Activated CD8-positive, alpha-beta T cell treated with anti-CD3 and anti-CD28 coated beads for 36 hours (primary cell): Measurements from ENCODE around the gene GRID1. TPM values are rescaled to one million over a fixed set of nuclear protein-coding genes. Genes with fewer than 3 reads are reported as not detected.

Experiments used
- ATAC-seq: fragments of 200-7000 bp; cut with Tn5 transposase; one replicate; pipeline ENCODE4 v1.10.0; 2021; ENCODE audit warnings: mild to moderate bottlenecking, moderate library complexity
- CTCF ChIA-PET: fragments of 350-600 bp; sonication (Branson Sonifier 250); formaldehyde crosslinking; loops from one replicate; lab custom pipeline; 2021; ENCODE audit warnings: antibody characterized with exemption; lab: Charles Lee
- POLR2A ChIA-PET: fragments of 350-600 bp; sonication (Branson Sonifier 250); formaldehyde crosslinking; loops from one replicate; lab custom pipeline; 2021; ENCODE audit warnings: antibody characterized with exemption; lab: Charles Lee
- DNase-seq: peaks from one replicate; pipeline ENCODE4 v3.0.0-alpha.2; 2020
- H3K27ac Mint-ChIP-seq: one replicate; pipeline ENCODE4 v1.8.0; 2021; ENCODE audit warnings: mild to moderate bottlenecking, mixed read lengths
- H3K27me3 Mint-ChIP-seq: one replicate; pipeline ENCODE4 v1.8.0; 2021; ENCODE audit warnings: mixed read lengths
- H3K36me3 Mint-ChIP-seq: one replicate; pipeline ENCODE4 v1.8.0; 2021; ENCODE audit warnings: low read depth, mixed read lengths
- H3K4me1 Mint-ChIP-seq: one replicate; pipeline ENCODE4 v1.8.0; 2021; ENCODE audit warnings: low read depth, mixed read lengths
- H3K4me3 Mint-ChIP-seq: one replicate; pipeline ENCODE4 v1.8.0; 2021; ENCODE audit warnings: mild to moderate bottlenecking, moderate library complexity, mixed read lengths
- H3K9me3 Mint-ChIP-seq: one replicate; pipeline ENCODE4 v1.8.0; 2021; ENCODE audit warnings: mixed read lengths
- CTCF ChIP-seq: fragments of 200-600 bp; IDR thresholded peaks from one replicate; pipeline ENCODE4 v1.8.0; 2022; ENCODE audit warnings: antibody characterized with exemption, mild to moderate bottlenecking
- intact Hi-C: fragments of 100-400 bp; cut with micrococcal nuclease; formaldehyde crosslinking; loops from one replicate; pipeline ENCODE4 v1.10.0; 2022
- total RNA-seq, 2 experiments: library from RNA; stranded (reverse); gene quantifications; one replicate each; pipeline ENCODE4 v1.2.3, GENCODE V29; 2021

The GRID1 gene
- total RNA-seq, 2 experiments from 2014 or later: not detected

GRCh38 chr10:86023336-86023735, 343.3 kb downstream of the GRID1 start:
- peaks cover 2% of the 10 kb centered on the region for H3K27me3 Mint-ChIP-seq
- no peak for ATAC-seq
- CTCF ChIA-PET: no interaction called here
- no peaks in the 10 kb centered on the region for H3K4me1 Mint-ChIP-seq
- no peak overlapping the region for H3K27ac Mint-ChIP-seq
- POLR2A ChIA-PET: no interaction called here
- DNase-seq: no peak
- H3K4me3 Mint-ChIP-seq: no peak overlapping the region
- H3K36me3 Mint-ChIP-seq: no peaks in the 10 kb centered on the region
- H3K9me3 Mint-ChIP-seq: no peaks in the 10 kb centered on the region
- intact Hi-C loops: no loop called here
- no peak for TF ChIP-seq CTCF

GRCh38 chr10:86022906-86023305, 343.7 kb downstream of the GRID1 start:
- intact Hi-C loops: no loop called here
- ATAC-seq (no peak), DNase-seq (no peak)
- H3K9me3 Mint-ChIP-seq: no peaks in the 10 kb centered on the region
- ChIA-PET CTCF (no interaction called here), POLR2A (no interaction called here)
- H3K36me3 Mint-ChIP-seq: no peaks in the 10 kb centered on the region
- H3K27ac Mint-ChIP-seq: no peak overlapping the region
- peaks cover 2% of the 10 kb centered on the region for H3K27me3 Mint-ChIP-seq
- no peaks in the 10 kb centered on the region for H3K4me1 Mint-ChIP-seq
- no peak for TF ChIP-seq CTCF
- H3K4me3 Mint-ChIP-seq: no peak overlapping the region

- no peak overlapping the region for H3K27ac Mint-ChIP-seq
- TF ChIP-seq CTCF: no peak
- no peaks in the 10 kb centered on the region for H3K9me3 Mint-ChIP-seq
- intact Hi-C loops: no loop called here
- H3K4me3 Mint-ChIP-seq: no peak overlapping the region
- ChIA-PET POLR2A (no interaction called here), CTCF (interaction anchor here (2.4 kb wide), 1 partner anchor 9 kb away, joined by 5 read pairs; no protein-coding TSS in a partner anchor)
- H3K36me3 Mint-ChIP-seq: no peaks in the 10 kb centered on the region
- H3K4me1 Mint-ChIP-seq: no peaks in the 10 kb centered on the region
- H3K27me3 Mint-ChIP-seq: peaks cover 4% of the 10 kb centered on the region
- DNase-seq (no peak), ATAC-seq (no peak)
These were observed 346.5 kb downstream of the GRID1 start for GRCh38 chr10:86020134-86020533.

- no peak for ATAC-seq
- H3K4me1 Mint-ChIP-seq: no peaks in the 10 kb centered on the region
- DNase-seq: no peak
- ChIA-PET POLR2A (no interaction called here), CTCF (interaction anchor here (2.4 kb wide), 1 partner anchor 10 kb away, joined by 5 read pairs; no protein-coding TSS in a partner anchor)
- H3K27me3 Mint-ChIP-seq: peaks cover 4% of the 10 kb centered on the region
- H3K36me3 Mint-ChIP-seq: no peaks in the 10 kb centered on the region
- H3K4me3 Mint-ChIP-seq: no peak overlapping the region
- intact Hi-C loops: no loop called here
- no peak for TF ChIP-seq CTCF
- H3K9me3 Mint-ChIP-seq: no peaks in the 10 kb centered on the region
- H3K27ac Mint-ChIP-seq: no peak overlapping the region
These were observed 347.5 kb downstream of the GRID1 start for GRCh38 chr10:86019141-86019540.

- H3K4me1 Mint-ChIP-seq: no peaks in the 10 kb centered on the region
These were observed 347.9 kb downstream of the GRID1 start for GRCh38 chr10:86018735-86019058.

More at GRCh38 chr10:86018735-86019058, 347.9 kb downstream of the GRID1 start:
- POLR2A ChIA-PET: no interaction called here
- ATAC-seq (no peak), DNase-seq (no peak)
- Mint-ChIP-seq H3K27me3 (peaks cover 4% of the 10 kb centered on the region), H3K27ac (no peak overlapping the region), H3K9me3 (no peaks in the 10 kb centered on the region), H3K4me3 (no peak overlapping the region), H3K36me3 (no peaks in the 10 kb centered on the region)
- intact Hi-C loops: no loop called here
- TF ChIP-seq CTCF: no peak
- CTCF ChIA-PET: interaction anchor here (2.4 kb wide), 1 partner anchor 10 kb away, joined by 5 read pairs; no protein-coding TSS in a partner anchor
